Psoas muscle (tissue), 8 donors: ENCODE data around the gene KRTAP4-9. TPM values are rescaled to one million over a fixed set of nuclear protein-coding genes. Genes with fewer than 3 reads are reported as not detected.
"Not testable (repeated sequence)": the region's sequence is repeated elsewhere in the genome, so short reads cannot be mapped to it uniquely, and the experiment has no call there.

Source experiments
- ATAC-seq, 4 donors: fragments of 200-7000 bp; cut with Tn5 transposase; one replicate each; pipeline ENCODE4 v1.9.1; 2020; ENCODE audit warnings: moderate library complexity in 3 of 4, mild to moderate bottlenecking in 2 of 4
- DNase-seq, 2 donors: peaks; one replicate each; pipeline ENCODE4 v3.0.0-alpha.2; 2020
- H3K27ac ChIP-seq: fragments of 200-600 bp; one replicate; pipeline ENCODE4 v1.8.0; 2022
- H3K27me3 ChIP-seq, 3 donors: fragments of 200-600 bp in 1 of 3; one replicate each; pipeline versions ENCODE4 v1.6.1 to v1.8.0; 2013 to 2022; ENCODE audit warnings: low read length in 2 of 3, mild to moderate bottlenecking in 2 of 3, moderate library complexity in 1 of 3; ENCODE audit not compliant: insufficient read depth in 3 of 3
- H3K36me3 ChIP-seq, 2 donors: fragments of 200-600 bp in 1 of 2; one replicate each; pipeline versions ENCODE4 v1.6.1 to v1.8.0; 2013 to 2022; ENCODE audit warnings: low read depth in 1 of 2, mild to moderate bottlenecking in 1 of 2, moderate library complexity in 1 of 2; ENCODE audit not compliant: insufficient read depth in 1 of 2
- H3K4me1 ChIP-seq: fragments of 200-600 bp; one replicate; pipeline ENCODE4 v1.8.0; 2022
- H3K4me3 ChIP-seq: fragments of 200-600 bp; one replicate; pipeline ENCODE4 v1.8.0; 2022; ENCODE audit warnings: mild to moderate bottlenecking
- H3K9me3 ChIP-seq: fragments of 200-600 bp; one replicate; pipeline ENCODE4 v1.8.0; 2022
- WGBS, 3 donors: extraction: QIAGEN DNeasy Blood & Tissue Kit; methylation state at CpG; one replicate each; pipeline versions ENCODE4 v1.1.6 to v1.1.7; 2013; 5-methylcytosine and 5-hydroxymethylcytosine counted together
- intact Hi-C, 2 donors: fragments of 100-400 bp; cut with DNase I; formaldehyde crosslinking; loops; one replicate each; pipeline versions ENCODE4 v1.11.0 to v1.14.2; 2022
- polyA plus RNA-seq, 3 donors: library from polyadenylated mRNA; stranded (reverse); fragments of 200-250 nt; gene quantifications; one replicate each; pipeline ENCODE4 v1.2.3, GENCODE V29; 2013
- total RNA-seq, 4 donors: library from RNA; stranded (reverse); fragmentation: NEBNext Ultra II Directional in 2 of 4; extraction: Animal tissue kit (Norgen Biotek cat#: 25700) in 2 of 4; gene quantifications; one replicate each; pipeline versions ENCODE4 v1.2.1 to v1.2.4, GENCODE V29; 2021 to 2023
- TF ChIP-seq, protein P1 (sequence below): fragments of 200-600 bp; IDR thresholded peaks from one replicate; pipeline ENCODE4 v1.8.0; 2022; ENCODE audit warnings: antibody characterized with exemption
- donor health status: healthy with polysubstance abuse.
- donor health status: DM: no; HTN: no; CAD: no; lungs with moderate emphysema.
- donor health status: Bipolar disorder and iron deficiency.
- donor health status: healthy.
- donor health status: DM: yes; HTN: yes; CAD: no.
- donor health status: DM: no; HTN: no; CAD: no.
- donor health status: DM: no; HTN: no; CAD: no.
- donor health status: DM: yes; HTN: yes; CAD: no.

The KRTAP4-9 gene
- total and polyA plus RNA-seq, 7 donors = not detected

DNA sequence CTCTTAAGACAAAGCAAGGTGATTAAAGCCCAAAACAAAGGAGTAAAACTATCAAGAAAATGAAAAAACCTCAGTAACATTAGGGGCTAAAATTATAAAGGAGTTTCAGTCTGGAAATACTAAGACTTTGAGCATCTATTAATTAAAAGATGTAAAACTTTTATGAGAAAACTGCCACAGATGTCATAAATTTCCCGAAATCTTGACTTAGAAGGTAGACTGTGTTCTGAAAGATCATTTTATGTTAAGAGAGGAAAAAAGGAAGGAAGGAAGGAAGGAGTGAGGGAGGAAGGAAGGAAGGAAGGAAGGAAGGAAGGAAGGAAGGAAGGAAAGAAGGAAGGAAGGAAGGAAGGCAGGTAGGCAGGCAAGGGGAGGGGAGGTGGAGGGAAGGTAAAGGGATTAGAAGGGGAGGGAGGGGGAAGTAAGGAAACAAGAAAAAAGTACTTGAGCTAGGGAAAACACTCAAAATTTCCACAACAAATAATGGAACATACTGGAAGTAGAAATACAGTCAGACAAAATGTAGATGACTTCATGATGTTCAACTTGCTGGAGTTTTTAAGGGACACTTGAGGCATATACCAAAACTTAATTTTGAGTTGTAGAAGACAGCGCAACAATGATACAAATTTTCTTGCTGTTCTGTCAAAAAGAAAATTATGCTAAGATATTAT, 42.5 kb downstream of the KRTAP4-9 start:
- Histone ChIP-seq H3K4me1 (no peaks in the 10 kb centered on the region), H3K27ac (no peak overlapping the region), H3K27me3 (peaks cover 0 to 2% (median 0%) of the 10 kb centered on the region in 3 donors), H3K4me3 (no peak overlapping the region), H3K36me3 (no peaks in the 10 kb centered on the region), H3K9me3 (peaks cover 6% of the 10 kb centered on the region)
- TF ChIP-seq, protein P1, sequence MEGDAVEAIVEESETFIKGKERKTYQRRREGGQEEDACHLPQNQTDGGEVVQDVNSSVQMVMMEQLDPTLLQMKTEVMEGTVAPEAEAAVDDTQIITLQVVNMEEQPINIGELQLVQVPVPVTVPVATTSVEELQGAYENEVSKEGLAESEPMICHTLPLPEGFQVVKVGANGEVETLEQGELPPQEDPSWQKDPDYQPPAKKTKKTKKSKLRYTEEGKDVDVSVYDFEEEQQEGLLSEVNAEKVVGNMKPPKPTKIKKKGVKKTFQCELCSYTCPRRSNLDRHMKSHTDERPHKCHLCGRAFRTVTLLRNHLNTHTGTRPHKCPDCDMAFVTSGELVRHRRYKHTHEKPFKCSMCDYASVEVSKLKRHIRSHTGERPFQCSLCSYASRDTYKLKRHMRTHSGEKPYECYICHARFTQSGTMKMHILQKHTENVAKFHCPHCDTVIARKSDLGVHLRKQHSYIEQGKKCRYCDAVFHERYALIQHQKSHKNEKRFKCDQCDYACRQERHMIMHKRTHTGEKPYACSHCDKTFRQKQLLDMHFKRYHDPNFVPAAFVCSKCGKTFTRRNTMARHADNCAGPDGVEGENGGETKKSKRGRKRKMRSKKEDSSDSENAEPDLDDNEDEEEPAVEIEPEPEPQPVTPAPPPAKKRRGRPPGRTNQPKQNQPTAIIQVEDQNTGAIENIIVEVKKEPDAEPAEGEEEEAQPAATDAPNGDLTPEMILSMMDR = no peak
- DNase-seq (no peak), ATAC-seq (no peak)
- 88 to 92% (median 89%) methylated on average over 2 of the region's 2 CpGs for WGBS, 3 donors
- intact Hi-C loops = no loop called here

DNA sequence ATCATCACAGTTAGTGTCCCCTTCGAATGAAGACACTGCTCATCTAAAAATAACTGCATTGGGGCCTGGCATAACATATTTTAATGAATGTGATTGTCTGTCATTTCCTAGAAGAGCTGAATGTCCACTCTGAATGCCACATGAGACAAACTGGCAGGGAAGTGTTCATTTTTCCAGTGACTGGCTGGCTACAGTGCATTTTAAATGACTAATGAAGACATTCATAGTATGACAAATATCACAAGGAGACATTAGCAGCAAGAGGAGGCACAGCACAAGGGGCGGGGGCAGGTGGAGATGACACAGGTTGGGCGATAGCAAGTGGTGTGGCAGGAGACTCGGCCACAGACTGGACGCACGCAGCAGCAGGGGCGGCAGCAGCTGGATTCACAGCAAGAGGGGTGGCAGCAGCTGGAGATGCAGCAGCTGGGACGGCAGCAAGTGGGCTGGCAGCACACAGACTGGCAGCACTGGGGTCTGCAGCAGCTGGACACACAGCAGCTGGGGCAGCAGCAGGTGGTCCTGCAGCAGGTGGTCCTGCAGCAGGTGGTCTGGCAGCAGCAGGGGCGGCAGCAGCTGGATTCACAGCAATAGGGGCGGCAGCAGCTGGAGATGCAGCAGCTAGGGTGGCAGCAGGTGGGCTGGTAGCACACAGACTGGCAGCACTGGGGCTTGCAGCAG, 43.9 kb downstream of the KRTAP4-9 start:
- H3K36me3 ChIP-seq, H3K4me3 ChIP-seq, H3K4me1 ChIP-seq, H3K27me3 ChIP-seq, H3K9me3 ChIP-seq, ATAC-seq, H3K27ac ChIP-seq, DNase-seq, intact Hi-C loops: not testable (repeated sequence)
- WGBS, 3 donors = 74 to 76% (median 75%) methylated on average over 10 of the region's 10 CpGs

DNA sequence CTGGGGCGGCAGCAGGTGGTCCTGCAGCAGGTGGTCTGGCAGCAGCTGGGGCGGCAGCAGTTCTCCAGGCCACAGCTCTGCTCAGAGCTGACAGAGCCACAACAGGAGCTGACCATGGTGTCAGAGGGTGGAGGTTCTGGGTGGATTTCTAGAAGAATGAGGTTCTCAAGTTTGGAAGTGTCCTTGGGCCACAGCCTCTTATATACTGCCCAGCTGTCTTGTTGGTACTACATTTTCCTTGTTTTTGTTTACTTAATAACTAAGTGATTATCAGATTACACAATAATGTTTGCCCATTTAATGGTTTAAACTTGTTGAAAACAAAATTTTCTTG, 44.4 kb downstream of the KRTAP4-9 start, which contains the start of gene KRTAP4-5:
Gene KRTAP4-5 (minus strand): TSS at position 174 of the 334 bp plus-strand sequence. CDS start 58 bp downstream, at position 116.
- Histone ChIP-seq H3K4me3 (no peak within 1 kb of the TSS), H3K9me3 (no peaks in the 10 kb centered on the region), H3K4me1 (no peaks in the 10 kb centered on the region), H3K27ac (no peak within 1 kb of the TSS), H3K27me3 (peaks cover 0 to 2% (median 0%) of the 10 kb centered on the region in 3 donors), H3K36me3 (no peaks in the 10 kb centered on the region)
- DNase-seq (no peak), ATAC-seq (no peak)
- WGBS, 3 donors = 55 to 58% (median 56%) methylated on average over 2 of the region's 2 CpGs
- intact Hi-C loops = no loop called here
- TF ChIP-seq, protein P1 = no peak

DNA sequence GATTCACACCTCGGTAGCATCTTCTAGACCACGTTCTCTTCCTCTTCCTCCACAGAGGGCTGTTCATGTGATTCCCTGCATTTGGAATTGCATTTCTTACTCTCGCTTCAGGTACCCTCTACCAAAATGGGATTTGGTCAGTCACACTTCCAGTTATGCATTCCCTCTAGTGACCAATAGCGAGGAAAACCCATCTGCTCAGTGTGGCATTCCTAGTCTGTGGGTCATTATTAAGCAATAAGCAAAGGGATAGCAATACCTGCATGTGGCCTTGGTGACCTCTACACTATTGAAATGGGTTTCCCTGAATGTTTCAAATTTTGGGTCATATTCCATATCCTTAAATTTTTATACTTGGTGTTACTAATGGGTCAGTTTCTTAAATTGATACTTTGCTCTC, 44.8 kb downstream of the KRTAP4-9 start:
- Histone ChIP-seq H3K36me3 (no peaks in the 10 kb centered on the region), H3K27ac (no peak overlapping the region), H3K4me3 (no peak overlapping the region), H3K4me1 (no peaks in the 10 kb centered on the region), H3K9me3 (no peaks in the 10 kb centered on the region), H3K27me3 (peaks cover 0 to 2% (median 2%) of the 10 kb centered on the region in 3 donors)
- TF ChIP-seq, protein P1 = no peak
- ATAC-seq = no peak
- DNase-seq = no peak
- intact Hi-C loops = no loop called here
- WGBS, 3 donors = 83 to 88% (median 87%) methylated on average over 4 of the region's 4 CpGs

DNA sequence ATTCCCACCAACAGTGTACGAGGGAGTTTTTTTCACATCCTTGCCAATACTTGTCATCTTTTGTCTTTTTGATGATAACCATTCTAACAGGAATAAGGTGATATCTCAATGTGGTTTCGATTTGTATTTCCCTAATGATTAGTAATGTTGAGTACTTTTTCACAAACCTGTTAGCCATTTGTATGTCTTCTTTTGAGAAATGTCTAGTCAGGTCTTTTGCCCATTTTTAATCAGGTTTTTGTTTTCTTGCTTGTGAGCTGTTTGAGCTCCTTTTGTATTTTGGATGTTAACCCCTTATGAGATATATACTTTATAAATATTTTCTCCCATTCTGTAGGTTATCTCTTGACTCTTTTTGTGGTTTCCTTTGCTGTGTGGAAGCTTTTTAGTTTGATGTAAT, 46.3 kb downstream of the KRTAP4-9 start:
- no peak for DNase-seq
- Histone ChIP-seq H3K9me3 (no peaks in the 10 kb centered on the region), H3K27me3 (peaks cover 0 to 10% (median 2%) of the 10 kb centered on the region in 3 donors), H3K4me3 (no peak overlapping the region), H3K27ac (no peak overlapping the region), H3K36me3 (no peaks in the 10 kb centered on the region), H3K4me1 (no peaks in the 10 kb centered on the region)
- TF ChIP-seq, protein P1 = no peak
- 77 to 82% (median 78%) methylated on average over 2 of the region's 2 CpGs for WGBS, 3 donors
- no peak for ATAC-seq
- intact Hi-C loops = no loop called here
